PC-3 (cell line): ENCODE results near the gene TMTC3. TPM values are rescaled to one million over a fixed set of nuclear protein-coding genes. Genes with fewer than 3 reads are reported as not detected.

ENCODE experiments used
- ATAC-seq: fragments of 200-7000 bp; cut with Tn5 transposase; 2 replicates; pipeline ENCODE4 v1.9.1; 2020; ENCODE audit warnings: mild to moderate bottlenecking, moderate library complexity
- BruUV-seq: library from RNA; stranded (reverse); fragments of 400-500 nt; replicated peaks from 2 replicates; lab custom pipeline; 2021; lab: Mats Ljungman, UMichigan
- CTCF ChIA-PET: fragments of 300-600 bp; sonication (Branson Sonifier 250); formaldehyde crosslinking; loops from one replicate; lab custom pipeline; 2022; ENCODE audit warnings: antibody characterized with exemption; lab: Charles Lee
- POLR2A ChIA-PET: fragments of 300-600 bp; sonication (Branson Sonifier 250); formaldehyde crosslinking; loops from one replicate; lab custom pipeline; 2022; ENCODE audit warnings: antibody characterized with exemption; ENCODE audit not compliant: unreplicated experiment; lab: Charles Lee
- DNase-seq: peaks from one replicate; pipeline ENCODE4 v3.0.0-alpha.2; 2015
- H2AFZ ChIP-seq: fragments of 300-600 bp; sonication (generic); 2 replicates; pipeline ENCODE4 v1.6.0; 2016; ENCODE audit warnings: antibody characterized with exemption, low read length
- H3F3A ChIP-seq: fragments of 300-600 bp; sonication (generic); one replicate; pipeline ENCODE4 v1.6.0; 2017; ENCODE audit warnings: antibody characterized with exemption, low read length, control low read depth, mild to moderate bottlenecking; ENCODE audit not compliant: unreplicated experiment
- H3K27ac ChIP-seq: fragments of 300-600 bp; sonication (generic); 2 replicates; pipeline ENCODE4 v1.5.1; 2016; ENCODE audit warnings: mild to moderate bottlenecking, low read length
- H3K27me3 ChIP-seq: fragments of 300-600 bp; sonication (generic); 2 replicates; pipeline ENCODE4 v1.6.1; 2016; ENCODE audit warnings: low read length, mixed read lengths
- H3K36me3 ChIP-seq: fragments of 300-600 bp; sonication (generic); 2 replicates; pipeline ENCODE4 v1.6.1; 2016; ENCODE audit warnings: low read depth, mixed run types, low read length, mixed read lengths
- H3K4me1 ChIP-seq: fragments of 300-600 bp; sonication (generic); 2 replicates; pipeline ENCODE4 v1.5.1; 2016; ENCODE audit warnings: low read length; ENCODE audit not compliant: insufficient read depth
- H3K4me2 ChIP-seq: fragments of 300-600 bp; sonication (generic); 2 replicates; pipeline ENCODE4 v1.6.0; 2016; ENCODE audit warnings: low read length
- H3K4me3 ChIP-seq: fragments of 300-600 bp; sonication (generic); 2 replicates; pipeline ENCODE4 v1.5.1; 2016; ENCODE audit warnings: mild to moderate bottlenecking, low read length, mixed read lengths
- H3K79me2 ChIP-seq: fragments of 300-600 bp; sonication (generic); 2 replicates; pipeline ENCODE4 v1.6.1; 2017; ENCODE audit warnings: low read length, mixed read lengths
- H3K9ac ChIP-seq: fragments of 300-600 bp; sonication (generic); 2 replicates; pipeline ENCODE4 v1.6.0; 2016; ENCODE audit warnings: mild to moderate bottlenecking, low read length
- H3K9me2 ChIP-seq: fragments of 300-600 bp; sonication (generic); replicated peaks from 2 replicates; pipeline ENCODE4 v1.6.1; 2016; ENCODE audit warnings: mixed run types, low read length, mixed read lengths
- H3K9me3 ChIP-seq: fragments of 300-600 bp; sonication (generic); 2 replicates; pipeline ENCODE4 v1.6.1; 2016; ENCODE audit warnings: low read length, mixed read lengths
- H4K20me1 ChIP-seq: fragments of 300-600 bp; sonication (generic); 2 replicates; pipeline ENCODE4 v1.6.1; 2016; ENCODE audit warnings: low read length, mixed read lengths
- CTCF ChIP-seq: fragments of 300-600 bp; sonication (generic); conservative IDR thresholded peaks from 2 replicates; pipeline ENCODE4 v1.5.1; 2017; ENCODE audit warnings: antibody characterized with exemption, low read depth, mild to moderate bottlenecking, low read length
- EZH2 ChIP-seq: fragments of 300-600 bp; sonication (generic); IDR thresholded peaks from one replicate; pipeline ENCODE4 v1.6.1; 2017; ENCODE audit warnings: antibody characterized with exemption, mild to moderate bottlenecking, low read length; ENCODE audit not compliant: unreplicated experiment
- EZH2phosphoT487 ChIP-seq: fragments of 300-600 bp; sonication (generic); IDR thresholded peaks from 2 replicates; pipeline ENCODE4 v1.6.1; 2018; ENCODE audit warnings: mild to moderate bottlenecking, antibody characterized with exemption, low read length, borderline replicate concordance
- intact Hi-C: fragments of 100-400 bp; cut with micrococcal nuclease; formaldehyde crosslinking; loops from 2 replicates; pipeline ENCODE4 v1.9.0; 2023
- total RNA-seq: library from RNA; depleted of rRNA; stranded (reverse); fragments of >200 nt; gene quantifications from 2 replicates; pipeline ENCODE4 v1.2.3, GENCODE V29; 2014

TMTC3 gene
- total RNA-seq, 1 experiment from 2014 or later, result 11.4 TPM

GRCh38 chr12:88225776-88226175, 83.7 kb downstream of the TMTC3 start:
- ATAC-seq, result no peak
- Histone ChIP-seq H3F3A (no peaks in the 10 kb centered on the region), H4K20me1 (no peaks in the 10 kb centered on the region), H3K27ac (no peak overlapping the region), H2AFZ (no peak overlapping the region), H3K36me3 (0 out of 2 replicates have a peak, but pooled peaks cover 2% of the 10 kb centered on the region), H3K4me1 (no peaks in the 10 kb centered on the region), H3K9me2 (no peaks in the 10 kb centered on the region), H3K9ac (no peak overlapping the region), H3K79me2 (no peaks in the 10 kb centered on the region), H3K4me2 (no peak overlapping the region), H3K4me3 (no peak overlapping the region), H3K9me3 (0 out of 2 replicates have a peak, but pooled peaks cover 1% of the 10 kb centered on the region), H3K27me3 (no peaks in the 10 kb centered on the region)
- no peak for DNase-seq
- no peak for TF ChIP-seq CTCF
- no peak for TF ChIP-seq EZH2
- TF ChIP-seq EZH2phosphoT487, result no peak
- no TSS peak for BruUV-seq
- intact Hi-C loops, result no loop called here
- CTCF ChIA-PET, result no interaction called here
- POLR2A ChIA-PET, result no interaction called here

GRCh38 chr12:88227263-88227662, 85.2 kb downstream of the TMTC3 start:
- H3K9me3 ChIP-seq, result no peaks in the 10 kb centered on the region
- CTCF ChIA-PET, result no interaction called here
- ATAC-seq, result no peak
- no peaks in the 10 kb centered on the region for H4K20me1 ChIP-seq
- no peak for TF ChIP-seq CTCF
- TF ChIP-seq EZH2, result no peak
- TF ChIP-seq EZH2phosphoT487, result no peak
- no peaks in the 10 kb centered on the region for H3K4me1 ChIP-seq
- no peak overlapping the region for H2AFZ ChIP-seq
- no peaks in the 10 kb centered on the region for H3K27me3 ChIP-seq
- H3K36me3 ChIP-seq, result no peaks in the 10 kb centered on the region
- no peak overlapping the region for H3K9ac ChIP-seq
- no peaks in the 10 kb centered on the region for H3K79me2 ChIP-seq
- DNase-seq, result no peak
- H3F3A ChIP-seq, result no peaks in the 10 kb centered on the region
- no peak overlapping the region for H3K4me2 ChIP-seq
- intact Hi-C loops, result no loop called here
- no peak overlapping the region for H3K27ac ChIP-seq
- H3K9me2 ChIP-seq, result no peaks in the 10 kb centered on the region
- POLR2A ChIA-PET, result no interaction called here
- no peak overlapping the region for H3K4me3 ChIP-seq
- no TSS peak for BruUV-seq

- H3K36me3 ChIP-seq, result no peaks in the 10 kb centered on the region
- intact Hi-C loops, result no loop called here
- H3K27ac ChIP-seq, result no peak overlapping the region
- no peak for TF ChIP-seq CTCF
- no peak for TF ChIP-seq EZH2phosphoT487
- TF ChIP-seq EZH2, result no peak
- no peaks in the 10 kb centered on the region for H4K20me1 ChIP-seq
- BruUV-seq, result no TSS peak
- no peaks in the 10 kb centered on the region for H3K9me3 ChIP-seq
- no peak overlapping the region for H2AFZ ChIP-seq
- POLR2A ChIA-PET, result no interaction called here
- no peak overlapping the region for H3K9ac ChIP-seq
- H3K79me2 ChIP-seq, result no peaks in the 10 kb centered on the region
- no peak for ATAC-seq
- CTCF ChIA-PET, result no interaction called here
- H3F3A ChIP-seq, result no peaks in the 10 kb centered on the region
- H3K4me2 ChIP-seq, result no peak overlapping the region
- H3K9me2 ChIP-seq, result no peaks in the 10 kb centered on the region
- H3K4me1 ChIP-seq, result no peaks in the 10 kb centered on the region
- H3K27me3 ChIP-seq, result no peaks in the 10 kb centered on the region
- no peak overlapping the region for H3K4me3 ChIP-seq
- no peak for DNase-seq
Measured at GRCh38 chr12:88227871-88228270, 85.8 kb downstream of the TMTC3 start.
